GM13977 (cell line): ENCODE data around the gene BCAS3.

Experiments used
- DNase-seq: peaks from one replicate; pipeline ENCODE4 v3.0.0; 2012; ENCODE audit warnings: low spot score
- in situ Hi-C: fragments of 300-500 bp; cut with MboI; formaldehyde crosslinking; loops from one replicate; pipeline ENCODE4 v1.12.0; 2022; ENCODE audit warnings: low sequenced_read_pairs, low pct_unique_long_range_greater_than_20kb, mixed read lengths, inconsistent platforms; ENCODE audit not compliant: unreplicated experiment
- TF ChIP-seq, protein P1 (sequence below): IDR thresholded peaks from 2 replicates; pipeline ENCODE4 v1.5.1; 2012; ENCODE audit warnings: mild to moderate bottlenecking, control low read depth; ENCODE audit not compliant: insufficient read depth; ENCODE audit errors: extremely low read depth, missing control alignments

BCAS3 gene

DNA sequence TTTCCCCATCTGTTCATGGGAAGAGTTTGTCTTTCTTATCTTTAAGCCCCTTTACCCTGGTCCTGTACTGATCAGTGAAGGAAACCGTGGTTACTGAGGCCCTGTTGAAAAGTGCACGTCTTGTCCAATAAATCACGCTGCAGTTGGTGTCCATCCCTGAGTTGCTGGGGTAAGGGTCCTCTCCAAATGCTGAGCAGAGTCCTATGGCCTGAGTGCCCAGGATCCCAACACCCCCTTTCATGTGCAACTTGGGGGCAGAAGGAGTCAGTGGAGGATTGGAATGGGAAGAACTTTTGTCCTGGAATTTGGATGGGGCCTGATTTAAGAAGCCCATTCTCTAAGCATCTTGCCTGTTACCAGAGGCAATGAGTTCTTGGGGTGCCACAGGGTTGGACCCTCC, 715.0 kb downstream of the BCAS3 start:
- no peak for DNase-seq
- TF ChIP-seq, protein P1, sequence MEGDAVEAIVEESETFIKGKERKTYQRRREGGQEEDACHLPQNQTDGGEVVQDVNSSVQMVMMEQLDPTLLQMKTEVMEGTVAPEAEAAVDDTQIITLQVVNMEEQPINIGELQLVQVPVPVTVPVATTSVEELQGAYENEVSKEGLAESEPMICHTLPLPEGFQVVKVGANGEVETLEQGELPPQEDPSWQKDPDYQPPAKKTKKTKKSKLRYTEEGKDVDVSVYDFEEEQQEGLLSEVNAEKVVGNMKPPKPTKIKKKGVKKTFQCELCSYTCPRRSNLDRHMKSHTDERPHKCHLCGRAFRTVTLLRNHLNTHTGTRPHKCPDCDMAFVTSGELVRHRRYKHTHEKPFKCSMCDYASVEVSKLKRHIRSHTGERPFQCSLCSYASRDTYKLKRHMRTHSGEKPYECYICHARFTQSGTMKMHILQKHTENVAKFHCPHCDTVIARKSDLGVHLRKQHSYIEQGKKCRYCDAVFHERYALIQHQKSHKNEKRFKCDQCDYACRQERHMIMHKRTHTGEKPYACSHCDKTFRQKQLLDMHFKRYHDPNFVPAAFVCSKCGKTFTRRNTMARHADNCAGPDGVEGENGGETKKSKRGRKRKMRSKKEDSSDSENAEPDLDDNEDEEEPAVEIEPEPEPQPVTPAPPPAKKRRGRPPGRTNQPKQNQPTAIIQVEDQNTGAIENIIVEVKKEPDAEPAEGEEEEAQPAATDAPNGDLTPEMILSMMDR: no peak
- in situ Hi-C loops: loop anchor here (10.0 kb wide), 2 partner anchors 62 to 668 kb away; partner anchors contain the start of gene TBX4

DNA sequence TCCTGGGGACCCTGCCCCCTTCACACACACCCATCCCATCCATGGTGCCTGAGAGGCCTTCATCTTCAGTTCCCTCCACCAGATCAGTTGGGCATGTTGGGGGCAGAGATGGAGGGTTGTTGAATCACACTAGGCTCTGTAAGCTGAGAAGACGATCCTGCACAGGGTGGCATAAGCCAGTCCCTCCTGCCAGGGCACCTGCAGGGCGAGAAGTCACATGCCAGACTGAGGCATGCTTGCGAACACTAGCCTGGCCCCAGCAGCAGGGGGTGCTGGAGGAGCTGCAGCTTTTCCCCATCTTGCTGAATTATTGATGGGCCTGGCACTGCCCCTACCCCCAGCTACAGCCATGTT, 715.9 kb downstream of the BCAS3 start:
- TF ChIP-seq, protein P1: peak; percentile 25
- in situ Hi-C loops: loop anchor here (10.0 kb wide), 2 partner anchors 61 to 669 kb away; partner anchors contain the start of gene TBX4
- no peak for DNase-seq

DNA sequence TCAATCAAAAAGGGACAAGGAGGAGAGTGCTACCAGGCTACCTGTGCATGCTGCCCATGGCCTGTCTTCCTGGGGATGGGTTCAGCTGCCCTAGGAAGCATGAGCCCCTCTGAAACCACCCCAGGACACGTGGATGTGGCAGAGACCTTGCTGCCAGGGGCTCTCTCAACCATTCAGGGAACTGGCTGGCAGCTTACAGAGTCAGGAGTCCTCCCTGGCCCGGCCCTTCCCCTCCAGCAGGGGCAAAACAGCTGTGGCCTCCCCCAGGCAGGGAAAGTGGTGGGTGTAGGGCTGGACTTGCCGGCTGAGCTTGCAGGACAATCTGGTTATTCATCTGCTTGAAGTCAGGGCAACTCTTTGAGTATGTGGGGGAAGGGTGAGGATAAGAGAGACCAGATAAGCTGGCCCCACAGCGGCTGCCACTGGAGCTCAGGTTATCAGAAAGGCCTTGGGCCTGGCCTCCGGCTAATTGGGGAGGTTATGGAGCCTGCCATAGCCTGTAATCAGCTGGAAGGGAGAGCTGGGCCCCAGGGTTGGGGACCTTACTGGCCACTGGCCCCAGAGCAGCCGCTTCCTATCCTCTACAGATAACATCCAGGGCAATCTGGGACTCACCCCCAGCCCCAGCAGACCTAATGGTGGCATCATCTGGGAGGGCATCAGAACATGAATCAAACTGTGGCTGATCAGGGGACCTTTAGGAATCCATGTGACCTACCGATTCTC, 716.4 kb downstream of the BCAS3 start:
- TF ChIP-seq, protein P1: no peak
- no peak for DNase-seq
- in situ Hi-C loops: loop anchor here (10.0 kb wide), 2 partner anchors 61 to 669 kb away; partner anchors contain the start of gene TBX4

DNA sequence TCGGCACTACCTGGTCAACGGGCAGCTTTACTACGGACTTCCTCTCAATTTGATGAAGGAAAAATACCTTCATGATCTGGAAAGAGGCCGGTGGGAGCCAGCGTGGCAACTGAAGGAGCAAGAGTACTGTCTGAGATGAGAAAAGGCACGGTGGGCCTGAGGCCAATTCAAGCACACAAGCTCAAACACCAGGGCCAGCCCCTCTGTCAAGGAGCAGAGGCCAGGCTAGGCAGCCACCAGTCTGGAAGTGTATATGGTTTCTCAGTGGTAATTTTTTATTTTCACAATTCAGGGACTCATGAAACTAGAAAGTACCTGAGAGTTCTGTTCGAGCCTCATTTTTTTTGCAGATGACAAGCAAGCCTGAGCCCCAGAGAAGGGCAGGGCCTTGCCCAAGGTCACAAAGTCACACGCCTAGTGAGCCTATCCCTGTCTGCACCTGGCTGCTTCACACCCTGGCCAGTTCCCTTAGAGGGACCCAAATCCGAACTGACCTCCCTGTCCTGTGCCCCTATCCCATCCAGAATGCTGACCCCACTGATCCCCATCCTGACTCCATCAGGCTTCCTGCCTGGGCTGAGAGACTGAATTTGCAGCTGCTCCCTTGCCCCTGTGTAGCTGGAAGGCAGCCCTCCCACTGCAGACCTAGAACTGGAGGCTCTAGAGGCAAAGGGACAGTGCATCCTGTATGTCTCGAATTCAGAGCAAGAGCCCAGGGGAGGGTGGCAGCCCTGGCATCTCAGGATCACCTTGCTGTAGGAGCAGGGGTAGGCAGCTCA, 717.2 kb downstream of the BCAS3 start:
- no peak for DNase-seq
- in situ Hi-C loops: loop anchor here (10.0 kb wide), 2 partner anchors 60 to 670 kb away; partner anchors contain the start of gene TBX4

DNA sequence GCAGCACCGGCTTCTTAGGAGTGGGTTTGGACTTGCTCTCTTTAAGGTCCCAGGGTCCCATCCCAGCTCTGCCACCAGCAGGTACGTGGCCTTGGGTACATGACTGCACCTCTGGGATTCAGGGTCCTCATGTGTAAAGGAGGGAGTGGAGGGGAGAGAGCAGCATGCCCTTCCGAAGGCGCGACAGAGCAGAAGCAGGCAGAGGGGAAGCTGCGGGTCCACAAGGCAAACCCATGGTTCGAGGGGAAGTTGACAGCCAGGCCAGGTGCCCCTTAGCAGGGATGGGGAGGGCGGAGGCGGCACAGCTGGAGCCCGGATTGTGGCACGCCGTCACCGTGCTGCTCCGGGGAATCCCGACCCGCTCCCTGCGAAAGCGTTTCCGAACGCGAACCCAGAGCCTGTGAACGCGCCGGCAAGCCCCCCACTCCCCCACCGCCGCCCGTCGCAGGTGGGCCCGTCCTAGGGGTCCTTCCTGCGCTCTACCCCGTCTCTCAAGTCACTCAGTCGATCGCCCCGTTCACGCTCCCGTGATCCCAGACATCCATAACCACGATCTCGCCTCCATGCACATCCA, 717.8 kb downstream of the BCAS3 start:
- in situ Hi-C loops: loop anchor here (10.0 kb wide), 2 partner anchors 59 to 671 kb away; partner anchors contain the start of gene TBX4
- TF ChIP-seq, protein P1: no peak
- DNase-seq: no peak

More for the DNA sequence above, 717.2 kb downstream of the BCAS3 start:
- TF ChIP-seq, protein P1: no peak

DNA sequence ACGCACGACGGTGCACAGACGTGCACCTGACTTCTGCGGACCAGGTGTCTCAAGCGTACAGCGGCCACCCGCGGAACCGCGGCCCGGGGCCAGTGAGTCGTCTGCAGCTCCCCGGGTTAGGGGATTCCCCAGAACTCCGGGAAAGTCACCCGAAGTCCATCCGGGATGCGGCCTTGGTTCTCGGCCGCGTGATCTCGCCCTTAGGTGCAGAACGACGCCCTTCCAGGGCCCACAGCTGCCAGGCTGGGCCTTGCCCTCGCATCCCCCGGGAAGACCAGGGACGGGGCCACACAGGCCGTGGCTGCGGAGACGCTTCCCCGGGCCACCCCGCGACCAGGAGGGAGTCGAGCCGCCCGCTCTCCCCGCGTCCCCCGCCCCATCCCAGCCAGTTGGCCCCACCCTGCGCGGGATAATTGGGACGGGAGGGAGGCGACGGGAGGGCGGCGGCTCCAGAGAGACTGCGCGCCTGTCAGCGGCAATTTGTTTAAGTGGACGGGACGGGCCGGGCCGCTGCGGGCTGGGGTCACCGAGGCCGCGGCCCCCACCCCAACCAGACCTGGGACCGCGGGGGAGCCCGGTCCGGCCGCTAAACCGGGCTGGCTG, 718.4 kb downstream of the BCAS3 start:
- TF ChIP-seq, protein P1: no peak
- in situ Hi-C loops: loop anchor here (10.0 kb wide), 2 partner anchors 59 to 671 kb away; partner anchors contain the start of gene TBX4
- no peak for DNase-seq
